ENCODE data around the gene GATAD2A.

DNA sequence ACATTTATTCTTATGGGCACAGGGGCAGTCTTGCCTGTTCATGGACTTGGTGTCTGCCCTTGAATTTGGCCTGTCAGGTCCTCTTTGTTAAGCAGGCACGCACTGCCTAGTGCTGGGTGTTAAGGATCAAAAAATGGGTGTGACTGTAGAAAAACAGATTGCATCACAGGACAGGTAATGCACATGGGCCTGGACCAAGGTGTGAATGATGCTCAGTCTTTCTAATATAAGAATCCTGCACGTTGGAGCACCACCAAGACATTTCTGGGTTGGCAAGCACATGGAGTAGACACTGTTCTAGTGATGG lies 33.7 kb downstream of the GATAD2A start:
- no peak for TF ChIP-seq GATA2 (IDR thresholded peaks at IDR 0.05; ENCODE audit: low read depth, low read length)
- TF ChIP-seq GATA3 (IDR thresholded peaks at IDR 0.05; ENCODE audit: low read depth, low read length), result no peak

Data from SH-SY5Y (cell line).